Embryonic facial prominence (tissue), 1 donor: ENCODE data around the gene DYRK1A.
"Not testable (repeated sequence)": the region's sequence is repeated elsewhere in the genome, so short reads cannot be mapped to it uniquely, and the experiment has no call there.

Experiments
- DNase-seq: peaks from one replicate; pipeline ENCODE4 v3.0.0-alpha.2; 2016; ENCODE audit errors: extremely low spot score

Gene DYRK1A

DNA sequence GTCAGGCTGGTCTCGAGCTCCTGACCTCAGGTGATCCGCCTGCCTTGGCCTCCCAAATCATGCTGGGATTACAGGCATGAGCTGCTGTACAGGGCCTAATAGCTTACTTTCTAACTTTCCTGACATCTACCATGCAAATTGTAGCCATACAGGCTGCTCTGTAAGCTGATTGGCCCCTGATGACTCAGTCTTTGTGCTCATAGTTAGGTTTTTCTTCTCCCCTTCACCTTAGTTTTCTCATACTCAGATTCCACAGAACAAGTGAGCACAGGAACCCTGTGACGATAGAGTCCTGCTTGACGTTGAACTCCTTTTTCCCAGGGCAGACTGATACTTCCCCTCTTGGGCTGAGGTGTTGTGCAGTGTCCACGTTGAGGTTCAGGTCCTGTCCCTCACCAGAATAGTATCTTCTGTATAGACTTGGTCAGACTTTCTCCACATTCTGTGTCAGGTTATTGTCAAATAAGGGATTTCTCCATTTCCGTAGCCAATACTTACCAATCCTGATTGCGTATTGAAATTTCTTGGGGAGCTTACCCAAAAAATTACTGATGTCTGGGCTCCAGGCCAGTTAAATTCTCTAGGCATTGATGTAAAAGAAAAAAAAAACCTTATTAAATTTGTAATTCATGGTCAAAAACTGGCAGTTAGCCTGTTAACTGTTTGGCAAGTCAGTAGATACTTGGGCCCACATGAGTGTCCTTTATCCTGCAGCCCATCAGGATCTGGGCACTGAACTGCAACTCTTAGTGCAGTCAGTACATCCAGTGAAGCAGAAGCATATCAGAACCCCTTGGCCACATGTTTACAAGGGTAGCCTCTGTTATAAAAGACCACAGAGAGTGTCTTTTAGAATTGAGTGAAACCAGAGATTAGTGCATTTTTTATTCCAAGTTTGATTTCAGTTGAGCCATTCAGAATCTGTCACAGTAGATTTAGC, 118.2 kb downstream of the DYRK1A start:
- DNase-seq = no peak

DNA sequence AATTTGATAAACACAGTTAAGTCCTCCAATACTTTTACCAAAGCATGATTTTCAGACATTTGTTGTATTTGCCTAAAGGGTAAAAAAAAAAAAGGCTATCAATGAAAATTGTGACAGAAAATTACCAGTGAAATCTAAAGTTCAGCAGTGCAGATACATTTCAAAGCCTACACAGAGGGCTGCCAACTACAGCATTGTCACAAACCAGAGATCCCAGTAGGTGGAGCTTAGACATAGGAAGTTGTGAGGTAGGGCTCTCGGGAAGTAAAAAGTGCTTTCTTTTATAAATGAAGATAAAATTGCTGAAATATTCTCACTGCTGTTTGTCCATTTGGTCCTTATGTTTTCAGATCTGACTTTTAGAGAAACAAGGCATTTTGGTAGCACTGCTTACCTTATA, 123.0 kb downstream of the DYRK1A start:
- no peak for DNase-seq

DNA sequence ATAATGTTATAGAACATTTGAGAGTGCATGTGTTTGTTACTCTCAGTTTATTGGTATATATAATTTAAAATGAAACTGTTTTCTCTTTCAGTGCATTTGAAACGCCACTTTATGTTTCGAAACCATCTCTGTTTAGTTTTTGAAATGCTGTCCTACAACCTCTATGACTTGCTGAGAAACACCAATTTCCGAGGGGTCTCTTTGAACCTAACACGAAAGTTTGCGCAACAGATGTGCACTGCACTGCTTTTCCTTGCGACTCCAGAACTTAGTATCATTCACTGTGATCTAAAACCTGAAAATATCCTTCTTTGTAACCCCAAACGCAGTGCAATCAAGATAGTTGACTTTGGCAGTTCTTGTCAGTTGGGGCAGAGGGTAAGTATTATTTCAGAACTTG, 123.5 kb downstream of the DYRK1A start:
- no peak for DNase-seq

DNA sequence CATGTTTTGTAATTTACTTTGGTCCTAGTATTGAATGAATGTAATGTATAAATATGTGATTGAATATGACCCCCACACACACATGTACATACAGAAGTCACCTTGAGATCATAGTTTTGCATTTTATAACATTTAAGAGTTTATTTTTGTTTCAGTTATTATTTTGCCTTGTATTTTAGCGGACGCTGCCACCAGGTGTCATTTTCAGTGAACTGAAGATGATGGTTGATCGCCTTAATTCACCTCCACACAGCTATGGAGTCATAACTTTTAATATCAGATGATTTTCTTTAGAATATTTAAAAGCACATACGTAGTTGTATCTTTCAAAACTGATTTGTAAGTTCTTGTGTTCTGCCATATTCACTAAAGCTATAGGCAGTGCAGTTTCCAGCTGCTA, 130.4 kb downstream of the DYRK1A start:
- no peak for DNase-seq

DNA sequence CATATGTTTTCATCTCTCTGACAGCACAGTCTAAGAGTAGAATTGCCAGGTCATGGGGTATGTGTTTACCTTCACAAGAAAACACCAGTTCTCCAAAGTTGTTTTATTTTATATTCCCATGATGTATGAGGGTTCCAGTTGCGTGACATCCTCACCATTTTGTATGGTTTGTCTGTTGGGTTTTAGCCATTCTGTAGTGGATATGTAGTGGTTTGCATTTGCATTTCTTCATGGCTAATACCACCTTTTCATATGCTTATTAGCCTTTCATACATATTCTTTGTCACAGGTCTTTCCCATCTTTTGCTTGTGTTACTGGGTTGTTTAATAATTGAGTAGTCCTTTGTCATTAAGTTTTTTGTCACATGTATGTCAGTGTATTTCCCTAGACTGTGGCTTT, 132.1 kb downstream of the DYRK1A start:
- no peak for DNase-seq

DNA sequence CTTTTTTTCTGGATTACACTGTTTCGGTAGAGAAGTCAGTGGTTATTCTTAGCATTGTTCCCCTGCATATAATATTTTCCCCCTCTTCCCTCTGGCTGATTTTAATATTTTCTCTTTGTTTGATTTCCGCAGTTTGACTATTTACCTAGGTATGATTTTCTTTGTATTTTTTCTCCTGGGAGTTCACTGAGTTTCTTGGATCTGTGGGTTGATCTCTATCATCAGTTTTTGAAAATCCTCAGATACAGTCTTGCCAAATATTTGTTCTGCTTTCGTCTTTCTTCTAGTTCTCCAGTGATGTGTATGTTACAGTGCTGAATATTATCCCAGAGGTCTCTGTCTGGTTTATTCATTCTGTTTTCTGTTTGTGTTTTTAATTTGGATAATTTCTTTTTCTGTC, 136.4 kb downstream of the DYRK1A start:
- no peak for DNase-seq

DNA sequence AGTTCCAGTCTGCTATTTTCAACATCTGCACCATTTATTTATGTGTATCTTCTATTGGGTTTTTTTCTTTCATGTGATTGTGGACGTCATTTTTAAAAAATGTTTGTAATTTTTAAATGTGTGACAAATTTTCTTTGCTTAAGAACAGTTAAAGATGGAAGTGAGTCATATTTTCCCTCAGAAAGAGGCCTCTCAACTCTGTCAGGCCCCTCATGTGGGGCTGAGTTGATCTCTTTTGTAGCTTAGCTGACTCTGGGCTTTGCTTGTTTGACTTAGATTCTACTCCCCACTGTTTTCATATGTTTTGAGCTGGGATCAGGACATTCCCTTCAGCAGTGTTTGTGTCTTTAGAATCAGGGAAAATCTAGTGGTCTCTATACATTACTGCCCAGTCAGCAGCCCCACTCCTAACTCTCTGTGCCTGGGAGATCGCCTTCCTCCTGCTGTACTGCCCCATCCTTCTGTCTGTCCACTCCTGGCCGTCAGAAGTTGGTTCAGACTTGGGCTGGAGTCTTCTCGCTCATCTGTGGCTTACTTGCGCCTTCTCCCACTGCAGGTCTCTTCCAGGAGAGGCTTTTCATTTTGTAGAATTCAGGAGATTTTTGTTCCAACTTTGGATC, 137.4 kb downstream of the DYRK1A start:
- DNase-seq = no peak

DNA sequence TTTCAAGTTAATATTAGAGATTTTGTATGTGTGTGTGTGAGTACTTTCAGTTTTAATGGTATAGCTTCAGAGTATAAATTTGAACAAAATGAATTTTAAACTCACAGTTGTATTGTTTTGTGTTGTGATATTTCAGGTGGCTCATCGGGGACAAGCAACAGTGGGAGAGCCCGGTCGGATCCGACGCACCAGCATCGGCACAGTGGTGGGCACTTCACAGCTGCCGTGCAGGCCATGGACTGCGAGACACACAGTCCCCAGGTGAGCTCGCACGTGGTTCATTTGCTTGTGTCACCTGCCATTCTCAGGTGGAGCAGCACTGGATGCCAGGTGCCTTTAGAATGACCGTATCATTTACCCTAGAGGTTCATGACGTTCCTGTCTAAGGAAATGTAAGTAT, 139.4 kb downstream of the DYRK1A start:
- no peak for DNase-seq

DNA sequence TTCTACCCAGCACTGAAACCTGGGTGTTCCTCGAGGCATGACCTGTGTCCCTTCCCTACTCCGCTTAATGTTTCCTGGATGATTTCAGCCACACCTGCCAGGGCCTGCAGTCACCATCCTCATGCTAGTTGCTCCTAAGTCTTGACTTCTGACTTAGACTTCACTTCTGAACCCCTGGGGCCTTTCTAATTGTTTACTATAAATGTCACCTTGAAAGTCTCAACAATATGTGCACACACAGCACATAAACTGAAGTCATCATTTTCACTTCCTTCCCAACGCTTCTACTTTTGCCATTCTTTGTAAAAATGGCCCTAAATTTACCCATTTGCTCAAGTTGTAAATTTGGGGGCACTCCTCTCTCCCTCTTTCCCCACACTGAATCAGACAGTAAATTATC, 141.1 kb downstream of the DYRK1A start:
- DNase-seq = no peak

DNA sequence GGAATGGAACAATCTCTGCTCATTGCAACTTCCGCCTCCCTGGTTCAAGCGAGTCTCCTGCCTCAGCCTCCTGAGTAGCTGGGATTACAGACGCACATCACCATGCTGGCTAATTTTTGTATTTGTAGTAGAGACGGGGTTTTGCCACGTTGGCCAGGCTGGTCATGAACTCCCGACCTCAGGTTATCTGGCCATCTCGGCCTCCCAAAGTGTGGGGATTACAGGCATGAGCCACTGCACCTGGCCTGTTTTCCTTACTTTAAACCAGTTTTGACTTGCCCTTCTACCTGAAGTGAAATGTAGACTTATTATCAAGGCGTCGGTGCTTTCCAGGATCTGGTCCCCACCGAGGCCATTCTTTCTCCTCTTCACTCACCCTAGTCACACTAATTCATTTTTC, 141.8 kb downstream of the DYRK1A start:
- DNase-seq = no peak

DNA sequence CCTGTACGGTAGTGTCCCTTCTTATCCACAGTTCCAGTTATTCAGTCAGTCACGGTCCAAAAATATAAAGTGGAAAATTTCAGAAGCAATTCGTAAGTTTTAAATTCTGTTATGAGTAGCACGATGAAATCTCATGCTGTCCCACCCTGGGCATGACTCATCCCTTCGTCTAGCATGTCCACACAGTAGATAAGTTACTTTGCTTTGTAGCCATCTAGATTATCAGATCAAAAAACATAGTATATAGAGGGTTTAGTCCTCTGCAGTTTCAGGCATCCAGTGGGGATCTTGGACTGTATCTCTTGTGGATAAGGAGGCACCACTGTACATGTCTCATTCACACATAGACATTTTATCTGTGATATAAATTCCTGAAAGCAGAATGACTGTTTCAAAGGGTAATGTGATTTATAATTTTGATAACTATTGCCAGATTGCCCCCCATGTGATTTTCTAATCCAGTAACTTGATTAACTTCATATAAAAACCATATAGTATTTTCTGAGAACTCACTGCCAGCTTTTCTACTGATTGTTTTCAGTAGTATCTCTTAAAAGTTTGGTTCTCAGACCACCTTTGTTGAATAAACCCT, 143.3 kb downstream of the DYRK1A start:
- no peak for DNase-seq

DNA sequence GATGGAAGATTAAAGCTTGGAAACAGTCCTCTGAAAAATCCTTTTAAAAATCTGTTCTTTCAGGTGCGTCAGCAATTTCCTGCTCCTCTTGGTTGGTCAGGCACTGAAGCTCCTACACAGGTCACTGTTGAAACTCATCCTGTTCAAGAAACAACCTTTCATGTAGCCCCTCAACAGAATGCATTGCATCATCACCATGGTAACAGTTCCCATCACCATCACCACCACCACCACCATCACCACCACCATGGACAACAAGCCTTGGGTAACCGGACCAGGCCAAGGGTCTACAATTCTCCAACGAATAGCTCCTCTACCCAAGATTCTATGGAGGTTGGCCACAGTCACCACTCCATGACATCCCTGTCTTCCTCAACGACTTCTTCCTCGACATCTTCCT, 145.3 kb downstream of the DYRK1A start:
- DNase-seq = no peak

DNA sequence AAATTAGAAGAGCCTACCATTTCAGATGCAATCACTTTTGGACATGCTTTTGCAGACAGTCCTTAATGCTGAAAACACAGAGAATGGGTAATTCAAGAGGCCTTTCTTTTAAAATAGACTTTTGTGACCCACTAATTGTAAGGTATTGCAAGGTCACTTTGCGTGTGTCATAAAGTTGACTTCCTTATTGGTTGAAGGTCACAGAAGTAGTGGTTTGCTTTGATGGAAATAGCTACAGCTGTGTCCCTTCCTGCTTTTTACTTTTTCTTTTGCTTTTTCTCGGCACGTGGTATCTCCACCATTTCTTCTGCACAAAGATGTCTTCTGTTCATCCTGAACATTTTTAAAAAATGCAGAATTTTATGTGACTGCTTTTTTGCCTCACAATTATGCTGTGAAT, 146.8 kb downstream of the DYRK1A start:
- DNase-seq = no peak

DNA sequence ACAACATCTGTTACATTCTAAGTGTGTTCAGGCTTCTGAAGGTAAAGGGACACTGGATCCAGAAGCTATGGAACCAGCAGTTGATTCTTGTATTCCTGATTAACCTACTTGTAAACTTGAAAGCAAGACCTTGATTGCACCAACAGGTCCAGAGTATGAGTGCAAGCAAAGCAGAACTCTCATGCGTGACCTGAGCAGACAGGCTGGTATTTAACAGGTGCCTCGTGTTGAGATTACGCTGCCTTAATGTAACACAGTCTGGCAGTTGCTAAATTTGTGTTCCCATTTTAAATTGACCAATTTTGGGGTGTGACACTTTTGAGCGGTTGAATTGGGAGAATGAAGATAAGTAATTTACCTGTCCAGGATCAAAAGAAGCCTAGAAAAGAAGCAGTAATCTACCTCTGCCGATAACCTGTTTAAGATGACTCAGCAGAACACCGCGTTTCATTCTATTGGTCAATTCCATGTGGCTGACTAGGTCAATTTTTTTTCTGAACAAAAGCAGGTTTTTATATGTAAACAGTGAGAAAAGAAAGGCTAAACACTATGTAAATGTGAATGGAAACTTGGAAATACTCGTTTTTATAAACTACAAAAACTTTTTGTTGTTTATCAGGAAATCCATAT, 147.6 kb downstream of the DYRK1A start:
- DNase-seq = no peak

DNA sequence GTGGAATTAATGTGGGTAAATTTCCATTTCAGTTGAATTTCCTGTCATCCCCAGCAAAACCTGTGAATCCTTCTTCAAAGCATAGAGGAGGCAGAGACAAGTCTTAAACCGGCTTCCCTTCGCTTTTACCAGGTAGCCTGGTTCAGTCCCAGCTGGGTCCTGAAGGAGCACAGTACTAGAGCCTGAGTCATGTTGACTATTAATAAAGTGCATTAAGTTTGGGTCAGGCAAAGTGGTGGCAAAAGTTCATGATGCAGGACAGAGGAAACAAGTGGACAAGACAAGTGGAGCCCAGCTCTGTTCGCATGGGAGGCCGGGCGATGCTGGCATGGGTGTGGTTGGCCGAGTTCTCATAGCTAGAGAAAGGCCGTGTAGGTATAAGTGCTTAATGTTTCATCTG, 150.4 kb downstream of the DYRK1A start:
- DNase-seq = no peak

DNA sequence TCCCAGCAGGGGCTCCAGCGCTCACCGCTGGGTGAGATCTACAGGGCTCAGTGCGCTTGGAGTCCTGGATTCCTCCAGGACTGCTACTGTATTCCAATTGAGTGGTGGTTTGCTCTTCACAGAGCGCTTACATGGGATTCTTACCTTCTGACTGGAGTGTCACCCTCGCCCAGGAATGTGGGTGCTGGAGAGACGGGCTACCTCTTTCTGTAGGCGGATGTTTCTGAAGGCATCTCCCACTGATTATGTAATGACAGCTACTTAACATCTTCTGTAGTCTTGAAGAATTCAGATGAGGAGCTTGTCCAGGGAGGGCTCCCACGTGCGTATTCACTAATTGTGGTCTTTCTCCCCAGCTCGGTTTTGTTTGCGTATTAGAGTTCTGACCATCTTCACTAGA, 154.2 kb downstream of the DYRK1A start:
- DNase-seq = no peak

DNA sequence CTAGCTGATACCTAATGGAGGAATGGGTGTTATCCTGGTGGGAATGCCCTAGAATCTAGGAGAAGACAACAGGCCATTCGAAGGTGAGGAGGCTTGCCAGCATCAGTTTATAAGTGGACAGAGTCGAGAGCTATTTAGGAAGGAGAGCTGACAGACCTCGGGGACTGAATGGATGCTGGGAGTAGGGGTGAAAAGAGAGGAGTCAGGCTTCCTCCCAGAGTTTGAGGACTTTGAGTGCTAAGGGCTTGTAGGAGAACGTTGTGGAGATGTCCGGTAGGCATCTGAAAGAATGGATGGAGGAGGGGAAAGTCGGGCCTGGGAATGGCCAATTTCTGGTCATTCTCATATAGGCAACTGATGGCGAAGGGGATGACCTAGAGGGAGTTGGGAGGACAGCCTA, 155.1 kb downstream of the DYRK1A start:
- no peak for DNase-seq

DNA sequence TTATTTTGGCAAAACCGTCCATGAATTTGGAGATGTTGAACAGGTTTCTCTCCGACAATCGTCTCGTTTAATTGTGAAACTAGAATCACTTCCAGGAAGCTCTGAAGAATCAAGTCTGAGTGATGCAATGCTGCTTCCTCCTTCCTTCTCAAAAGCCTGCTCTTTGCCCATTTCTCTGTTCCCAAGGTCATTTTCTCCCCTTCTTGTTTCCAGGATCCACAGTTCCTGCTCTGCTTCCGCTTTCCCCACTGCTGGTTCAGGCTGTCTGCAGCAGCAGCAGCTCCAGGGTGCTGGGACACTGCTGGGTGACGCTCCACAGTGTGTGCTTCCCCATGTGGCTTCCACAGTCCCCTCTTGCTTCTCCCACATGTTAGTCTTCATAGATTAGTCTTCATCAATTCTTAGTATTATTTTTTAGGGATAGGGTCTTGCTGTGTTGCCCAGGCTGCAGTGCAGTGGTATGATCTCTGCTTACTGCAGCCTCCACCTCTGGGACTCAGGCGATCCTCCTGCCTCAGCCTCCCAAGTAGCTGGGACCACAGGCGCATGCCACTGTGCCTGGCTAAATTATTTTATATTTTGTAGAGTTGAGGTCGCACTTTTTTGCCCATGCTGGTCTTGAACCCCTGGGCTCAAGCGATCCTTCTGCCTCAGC, 156.2 kb downstream of the DYRK1A start:
- DNase-seq = no peak

DNA sequence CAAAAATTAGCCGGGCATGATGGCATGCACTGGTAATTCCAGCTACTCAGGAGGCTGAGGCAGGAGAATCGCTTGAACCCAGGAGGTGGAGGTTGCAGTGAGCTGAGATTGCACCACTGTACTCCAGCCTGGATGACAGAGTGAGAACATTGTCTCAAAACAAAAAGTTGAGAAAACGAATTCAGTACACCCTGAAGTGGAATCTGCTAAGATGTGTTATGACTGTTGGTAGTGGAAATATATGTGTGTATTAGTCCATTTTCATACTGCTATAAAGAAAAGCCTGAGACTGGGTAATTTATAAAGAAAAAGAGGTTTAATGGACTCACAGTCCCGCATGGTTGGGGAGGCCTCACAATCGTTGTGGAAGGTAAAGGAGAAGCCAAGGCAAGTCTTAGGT, 158.4 kb downstream of the DYRK1A start:
- DNase-seq = not testable (repeated sequence)

DNA sequence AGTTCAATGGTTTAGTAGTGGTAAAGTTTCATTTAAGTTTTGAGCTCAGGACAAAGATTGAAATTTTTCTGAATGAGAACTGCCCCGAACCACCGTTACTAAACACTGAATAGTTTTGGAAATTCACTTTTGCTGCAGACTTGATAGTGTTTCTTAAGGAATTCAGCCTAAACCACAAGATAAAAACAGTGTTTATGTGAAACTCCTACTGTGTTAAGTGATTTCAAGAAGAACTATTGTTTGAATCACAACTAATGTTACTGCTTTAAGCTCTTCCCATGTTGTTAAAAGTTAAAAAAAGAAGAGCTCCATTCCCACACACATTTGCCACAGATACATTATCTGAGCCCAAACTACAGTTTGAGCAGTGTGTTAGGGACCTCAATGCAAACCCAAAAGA, 159.2 kb downstream of the DYRK1A start:
- DNase-seq = no peak

DNA sequence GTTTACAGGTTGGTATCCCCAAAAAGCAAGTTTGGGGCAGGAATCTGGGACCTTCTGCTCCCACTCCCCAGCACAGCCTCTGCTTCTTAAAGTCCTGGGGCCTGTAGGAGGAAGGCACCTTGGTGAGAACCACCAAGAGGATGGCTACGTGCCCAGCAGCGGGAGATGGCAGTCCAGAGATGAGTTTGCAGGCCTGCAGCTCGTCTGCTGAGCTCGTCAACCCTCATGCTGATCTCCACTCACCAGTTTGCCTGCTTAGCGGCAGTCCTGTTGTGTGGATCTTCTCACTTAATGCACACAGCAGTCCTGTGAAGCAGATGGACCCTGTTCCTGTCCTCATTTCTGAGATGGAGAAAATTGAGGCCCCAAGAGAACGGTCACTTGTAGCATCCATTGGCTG, 160.5 kb downstream of the DYRK1A start:
- DNase-seq = no peak

DNA sequence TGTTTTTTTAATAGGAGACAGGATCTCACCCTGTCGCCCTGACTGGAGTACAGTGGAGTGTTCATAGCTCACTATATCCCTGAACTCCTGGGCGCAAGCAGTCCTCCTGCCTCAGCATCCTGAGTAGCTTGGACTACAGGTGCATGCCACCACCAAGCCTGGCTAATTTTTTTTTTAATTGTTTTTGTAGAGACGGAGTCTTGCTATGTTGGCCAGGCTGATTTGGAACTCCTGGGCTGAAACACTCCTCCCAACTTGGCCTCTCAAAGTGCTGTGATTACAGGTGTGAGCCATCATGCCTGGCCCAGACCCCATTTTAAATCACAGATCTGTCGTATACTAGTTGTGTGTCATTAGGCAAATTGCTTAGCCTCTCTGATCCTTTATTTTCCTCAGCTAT, 161.1 kb downstream of the DYRK1A start:
- no peak for DNase-seq
